ENCODE results near the gene RPL18A.

RPL18A gene

DNA sequence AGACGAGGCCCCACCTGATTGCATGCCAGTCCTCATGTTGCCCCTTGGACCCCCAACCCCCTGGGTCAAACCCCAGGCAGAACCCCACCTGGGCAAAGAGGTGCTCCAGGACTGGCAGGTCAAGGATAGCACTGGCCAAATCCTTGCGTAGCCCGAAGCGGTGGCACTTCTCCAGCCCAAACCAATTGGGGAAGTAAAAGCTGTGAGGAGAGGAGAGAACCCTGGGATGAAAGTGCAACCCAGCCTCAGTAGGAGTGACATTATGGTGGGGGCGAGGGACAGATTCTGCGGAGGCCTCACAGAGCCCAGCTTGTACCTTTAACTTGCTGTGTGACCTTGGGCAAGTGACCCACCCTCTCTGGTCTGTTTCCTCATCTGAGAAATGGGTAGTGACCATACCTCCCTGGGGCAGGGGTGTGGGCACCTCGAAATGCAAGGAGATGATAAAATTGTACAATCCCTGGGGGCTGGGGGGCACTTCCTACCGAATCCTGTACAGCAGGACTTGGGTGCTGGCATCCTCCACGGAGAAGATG, 16.4 kb upstream of the RPL18A start:
- in situ Hi-C loops (cut with HindIII; ENCODE audit: low pct_ligation_motif_present, low sequenced_read_pairs) = no loop called here
- H3K27ac ChIP-seq = no peak overlapping the region
- TF ChIP-seq CTCF (IDR thresholded peaks at IDR 0.05; ENCODE audit: low read depth, low read length, missing control alignments) = no peak

GRCh38 chr19:17843908-17844490, 15.7 kb upstream of the RPL18A start:
- H3K27me3 ChIP-seq (replicated peaks) = no peaks in the 10 kb centered on the region
- TF ChIP-seq CTCF (IDR thresholded peaks at IDR 0.05; ENCODE audit: low read depth, low read length, missing control alignments) = no peak
- DNase-seq = no peak
- H3K27ac ChIP-seq = no peak overlapping the region
- H3K36me3 ChIP-seq (replicated peaks) = no peaks in the 10 kb centered on the region
- in situ Hi-C loops (cut with HindIII; ENCODE audit: low pct_ligation_motif_present, low sequenced_read_pairs) = no loop called here
- no peak overlapping the region for H3K4me3 ChIP-seq (ENCODE audit: low read depth, low read length)

More for the DNA sequence above, 16.4 kb upstream of the RPL18A start:
- Histone ChIP-seq H3K4me3 (ENCODE audit: low read depth, low read length) (no peak overlapping the region), H3K27me3 (replicated peaks) (no peaks in the 10 kb centered on the region), H3K36me3 (replicated peaks) (no peaks in the 10 kb centered on the region)
- no peak for DNase-seq

DNA sequence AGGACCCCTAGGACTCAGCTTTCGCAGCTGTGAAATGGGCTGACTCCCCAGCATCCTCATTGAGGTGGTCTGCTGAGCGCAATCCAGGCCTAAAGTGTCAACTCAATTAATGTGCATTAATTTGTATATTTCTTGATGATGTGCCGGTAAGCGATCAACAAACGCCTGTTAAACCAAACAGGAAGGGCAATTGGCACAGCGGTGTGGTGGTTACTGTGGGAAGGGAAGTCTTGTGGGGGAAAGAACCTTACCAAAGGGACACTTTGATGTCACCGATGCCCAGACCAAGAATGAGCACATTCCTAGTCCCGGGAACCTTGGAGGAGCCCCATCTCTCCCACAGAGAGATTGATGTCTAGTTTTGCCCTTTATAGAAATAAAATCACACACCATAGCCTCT, 13.6 kb upstream of the RPL18A start:
- in situ Hi-C loops (cut with HindIII; ENCODE audit: low pct_ligation_motif_present, low sequenced_read_pairs) = no loop called here
- Histone ChIP-seq H3K27ac (no peak overlapping the region), H3K27me3 (replicated peaks) (no peaks in the 10 kb centered on the region), H3K36me3 (replicated peaks) (no peaks in the 10 kb centered on the region), H3K4me3 (ENCODE audit: low read depth, low read length) (no peak overlapping the region)
- no peak for DNase-seq
- no peak for TF ChIP-seq CTCF (IDR thresholded peaks at IDR 0.05; ENCODE audit: low read depth, low read length, missing control alignments)

DNA sequence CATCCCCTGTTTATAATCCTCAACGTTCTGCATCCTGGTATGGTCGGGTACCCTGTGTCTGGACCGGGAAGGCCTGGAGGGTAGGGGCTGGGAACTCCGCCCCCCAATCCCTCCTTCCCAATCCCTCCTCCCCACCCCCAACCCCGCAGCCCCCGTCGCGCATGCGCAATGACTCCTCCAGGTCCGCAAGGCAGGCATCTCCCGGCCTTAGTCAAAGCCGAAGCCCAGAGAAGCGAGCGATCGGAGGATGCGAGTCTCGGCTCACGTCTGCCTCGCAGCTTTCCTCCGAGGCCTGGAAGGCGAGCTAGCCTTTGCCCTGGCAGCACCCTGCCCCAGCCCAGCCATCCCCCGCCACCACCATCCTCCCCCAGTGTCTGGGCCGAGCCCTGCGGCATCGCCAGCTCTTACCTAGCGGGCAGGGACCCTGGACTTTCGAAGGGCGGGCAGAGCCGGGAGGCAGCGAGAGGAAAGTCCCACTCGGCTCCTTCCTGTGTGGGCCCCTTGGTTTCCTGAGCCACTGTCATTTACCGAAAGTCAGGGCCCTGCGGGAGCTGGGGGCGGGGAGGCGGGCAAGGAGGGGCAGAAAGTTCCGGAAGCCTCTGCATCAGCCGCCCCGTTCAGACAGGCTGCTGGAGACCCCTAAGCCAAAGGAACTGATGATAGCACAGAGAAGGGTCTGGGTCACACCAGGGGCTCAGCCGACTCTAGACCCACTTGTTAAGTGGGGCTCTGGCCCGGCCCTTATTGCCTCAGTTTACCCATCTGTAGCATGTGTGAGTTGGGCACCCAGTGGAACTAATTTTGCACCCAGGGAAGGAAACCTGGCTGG, 12.0 kb upstream of the RPL18A start, which contains the start of gene JAK3:
Gene JAK3, minus strand, starts transcription at position 445 of the 829 bp plus-strand sequence. CDS start 3,565 bp downstream, outside the sequence.
- DNase-seq = peak; percentile 48
- Histone ChIP-seq H3K4me3 (ENCODE audit: low read depth, low read length) (peak within 1 kb of the TSS; percentile 50), H3K36me3 (replicated peaks) (no peaks in the 10 kb centered on the region), H3K27me3 (replicated peaks) (no peaks in the 10 kb centered on the region), H3K27ac (peak within 1 kb of the TSS; percentile 2)
- in situ Hi-C loops (cut with HindIII; ENCODE audit: low pct_ligation_motif_present, low sequenced_read_pairs) = no loop called here
- no peak for TF ChIP-seq CTCF (IDR thresholded peaks at IDR 0.05; ENCODE audit: low read depth, low read length, missing control alignments)

DNA sequence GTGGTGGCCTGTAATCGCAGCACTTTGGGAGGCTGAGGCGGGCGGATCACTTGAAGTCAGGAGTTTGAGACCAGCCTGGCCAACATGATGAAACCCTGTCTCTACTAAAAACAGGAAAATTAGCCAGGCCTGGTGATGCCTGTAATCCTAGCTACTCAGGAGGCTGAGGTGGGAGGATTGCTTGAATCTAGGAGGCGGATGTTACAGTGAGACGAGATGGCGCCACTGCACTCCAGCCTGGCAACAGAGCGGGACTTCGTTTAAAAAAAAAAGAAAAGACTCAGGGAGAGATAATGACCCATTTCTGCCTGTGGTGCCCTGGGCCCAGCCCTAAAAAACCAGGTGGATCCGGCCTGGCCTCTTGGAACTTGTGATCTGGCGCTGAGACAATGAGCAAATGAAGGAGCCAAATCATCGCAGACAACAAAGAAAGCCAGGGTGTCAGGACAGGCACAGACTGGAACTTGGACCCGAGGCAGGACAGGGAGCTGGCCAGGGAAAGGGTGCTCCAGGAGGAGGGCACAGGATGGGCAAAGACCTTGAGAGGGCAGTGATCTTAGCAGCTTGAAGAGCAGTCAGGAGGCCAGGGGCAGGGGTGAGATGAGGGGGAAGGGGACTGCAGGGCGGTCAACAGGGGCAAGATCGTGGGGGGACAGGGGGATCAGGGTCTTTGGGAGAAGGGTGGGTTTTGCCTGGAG, 11.0 kb upstream of the RPL18A start:
- DNase-seq = no peak
- Histone ChIP-seq H3K27me3 (replicated peaks) (no peaks in the 10 kb centered on the region), H3K27ac (no peak overlapping the region), H3K4me3 (ENCODE audit: low read depth, low read length) (no peak overlapping the region), H3K36me3 (replicated peaks) (no peaks in the 10 kb centered on the region)
- TF ChIP-seq CTCF (IDR thresholded peaks at IDR 0.05; ENCODE audit: low read depth, low read length, missing control alignments) = no peak
- in situ Hi-C loops (cut with HindIII; ENCODE audit: low pct_ligation_motif_present, low sequenced_read_pairs) = no loop called here

Data from brain microvascular endothelial cell (primary cell).